ENCODE data around the gene CDCP2. TPM values are rescaled to one million over a fixed set of nuclear protein-coding genes. Genes with fewer than 3 reads are reported as not detected.

CDCP2 gene
- polyA plus RNA-seq, 12 donors = 0.07 to 0.11 TPM; not detected in 10

GRCh38 chr1:54094001-54094729, 58.6 kb downstream of the CDCP2 start:
- no peak for DNase-seq

GRCh38 chr1:54091666-54092065, 61.1 kb downstream of the CDCP2 start:
- no peak for DNase-seq

- DNase-seq = no peak
Measured at GRCh38 chr1:54088385-54088784, 64.4 kb downstream of the CDCP2 start.

- no peak for DNase-seq
Measured at GRCh38 chr1:54086754-54087153, 66.0 kb downstream of the CDCP2 start.

GRCh38 chr1:54084794-54085193, 68.0 kb downstream of the CDCP2 start:
- no peak for DNase-seq

Other genes with a start within 250 kb of the CDCP2 start
- 10 to 100 TPM in 10 of 12 donors, not detected in 2; 16.3 to 61.8 (median 30.1) TPM for gene IFT25, start 207.3 kb downstream of the CDCP2 start, polyA plus RNA-seq (ENCODE audit: insufficient read length in 12 of 12)
- gene LRRC42, start 206.7 kb downstream of the CDCP2 start, polyA plus RNA-seq (ENCODE audit: insufficient read length in 12 of 12) = 10 to 100 TPM in 11 of 12 donors, not detected in 1; 19.6 to 33.3 (median 23.2) TPM
- gene LDLRAD1, start 134.8 kb downstream of the CDCP2 start, polyA plus RNA-seq (ENCODE audit: insufficient read length in 12 of 12) = not detected
- gene TMEM59, start 99.8 kb downstream of the CDCP2 start, polyA plus RNA-seq (ENCODE audit: insufficient read length in 12 of 12) = 100 to 1,000 TPM in 11 of 12 donors, not detected in 1; 127 to 204 (median 159) TPM
- 1 to 10 TPM in 11 of 12 donors, not detected in 1; 4.7 to 8.1 (median 6.8) TPM for gene TCEANC2, start 99.4 kb downstream of the CDCP2 start, polyA plus RNA-seq (ENCODE audit: insufficient read length in 12 of 12)
- gene CYB5RL, start 47.0 kb upstream of the CDCP2 start, polyA plus RNA-seq (ENCODE audit: insufficient read length in 12 of 12) = 1 to 10 TPM in 11 of 12 donors, not detected in 1; 4.5 to 8.5 (median 6.5) TPM
- gene MRPL37, start 47.2 kb upstream of the CDCP2 start, polyA plus RNA-seq (ENCODE audit: insufficient read length in 12 of 12) = 10 to 100 TPM in 11 of 12 donors, not detected in 1; 59.1 to 64.8 (median 61.4) TPM